Hematopoietic multipotent progenitor cell treated with erythropoietin and hydrocortisone succinate and interleukin-3 and kit ligand, for 6 days (in vitro differentiated cells): ENCODE data around the gene SIRT7.

Experiments
- DNase-seq: peaks from one replicate; pipeline ENCODE4 v3.0.0-alpha.2; 2015

SIRT7 gene

GRCh38 chr17:81931557-81932332 lies 13.8 kb upstream of the SIRT7 start:
- DNase-seq: peak; percentile 80

- no peak for DNase-seq
Measured at GRCh38 chr17:81931189-81931556, 13.2 kb upstream of the SIRT7 start.

GRCh38 chr17:81930142-81931125 lies 12.5 kb upstream of the SIRT7 start:
- DNase-seq: no peak

- DNase-seq: no peak
Measured at GRCh38 chr17:81929253-81930141, 11.5 kb upstream of the SIRT7 start.

- peak; percentile 47 for DNase-seq
Measured at GRCh38 chr17:81928544-81929252, 10.7 kb upstream of the SIRT7 start.

GRCh38 chr17:81927653-81928543 lies 9.9 kb upstream of the SIRT7 start, which contains the start of gene MAFG:
Gene MAFG (minus strand): TSS chr17:81927735. CDS start chr17:81923185, 4,550 bp downstream.
- DNase-seq: peak; percentile 98

GRCh38 chr17:81927152-81927652 lies 9.2 kb upstream of the SIRT7 start:
- DNase-seq: no peak

- DNase-seq: peak; percentile 83
Measured at GRCh38 chr17:81926451-81927151, 8.6 kb upstream of the SIRT7 start.

GRCh38 chr17:81925860-81926450 lies 8.0 kb upstream of the SIRT7 start:
- DNase-seq: no peak

GRCh38 chr17:81924557-81925532 lies 6.9 kb upstream of the SIRT7 start:
- peak; percentile 52 for DNase-seq

- peak; percentile 97 for DNase-seq
Measured at GRCh38 chr17:81923302-81924260, 5.6 kb upstream of the SIRT7 start.

GRCh38 chr17:81922566-81923301 lies 4.8 kb upstream of the SIRT7 start:
- DNase-seq: no peak

- no peak for DNase-seq
Measured at GRCh38 chr17:81921996-81922565, 4.1 kb upstream of the SIRT7 start.

GRCh38 chr17:81921537-81921862 lies 3.5 kb upstream of the SIRT7 start:
- no peak for DNase-seq

- DNase-seq: no peak
Measured at GRCh38 chr17:81920612-81921536, 2.9 kb upstream of the SIRT7 start.
